Skeletal muscle cell (primary cell): ENCODE results near the gene PI4KA.
"Not testable (repeated sequence)": the region's sequence is repeated elsewhere in the genome, so short reads cannot be mapped to it uniquely, and the experiment has no call there.

Experiments used
- DNase-seq: peaks from one replicate; pipeline ENCODE4 v3.0.0-alpha.2; 2010; ENCODE audit warnings: low read depth
- H3K4me3 ChIP-seq: 2 replicates; pipeline ENCODE4 v1.5.1; 2011; ENCODE audit warnings: low read depth, mild to moderate bottlenecking, control low read depth, low read length, moderate library complexity

Gene PI4KA

GRCh38 chr22:20858615-20859416 is at the start of gene PI4KA, which contains the start of gene SNAP29:
Gene PI4KA, minus strand, starts transcription at chr22:20858811. Its CDS starts 86 bp downstream, at chr22:20858725.
Gene SNAP29, plus strand, starts transcription at chr22:20859007. Its CDS starts 104 bp downstream, at chr22:20859111.
- peak within 1 kb of the TSS; percentile 80 for H3K4me3 ChIP-seq
- peak; percentile 95 for DNase-seq

GRCh38 chr22:20906387-20906767 is 47.8 kb upstream of the PI4KA start:
- DNase-seq: no peak
- no peak overlapping the region for H3K4me3 ChIP-seq

- H3K4me3 ChIP-seq: no peak overlapping the region
- no peak for DNase-seq
Observed at GRCh38 chr22:20905415-20906386, 47.1 kb upstream of the PI4KA start.

GRCh38 chr22:20904980-20905355 is 46.4 kb upstream of the PI4KA start:
- DNase-seq: no peak
- no peak overlapping the region for H3K4me3 ChIP-seq

GRCh38 chr22:20904008-20904979 is 45.7 kb upstream of the PI4KA start:
- no peak overlapping the region for H3K4me3 ChIP-seq
- peak; percentile 93 for DNase-seq

GRCh38 chr22:20903093-20903492 is 44.5 kb upstream of the PI4KA start:
- no peak for DNase-seq
- no peak overlapping the region for H3K4me3 ChIP-seq

- not testable (repeated sequence) for H3K4me3 ChIP-seq, DNase-seq
Observed at GRCh38 chr22:20901093-20902033, 42.8 kb upstream of the PI4KA start.

- H3K4me3 ChIP-seq: no peak overlapping the region
- no peak for DNase-seq
Observed at GRCh38 chr22:20899827-20900423, 41.3 kb upstream of the PI4KA start.

GRCh38 chr22:20897737-20898136 is 39.1 kb upstream of the PI4KA start:
- not testable (repeated sequence) for DNase-seq, H3K4me3 ChIP-seq

- DNase-seq: no peak
- no peak overlapping the region for H3K4me3 ChIP-seq
Observed at GRCh38 chr22:20890975-20891374, 32.4 kb upstream of the PI4KA start.

GRCh38 chr22:20889904-20890540 is 31.4 kb upstream of the PI4KA start:
- DNase-seq: no peak
- H3K4me3 ChIP-seq: no peak overlapping the region

- no peak for DNase-seq
- H3K4me3 ChIP-seq: no peak overlapping the region
Observed at GRCh38 chr22:20889025-20889704, 30.6 kb upstream of the PI4KA start.

- DNase-seq: no peak
- no peak overlapping the region for H3K4me3 ChIP-seq
Observed at GRCh38 chr22:20887375-20887774, 28.8 kb upstream of the PI4KA start.

GRCh38 chr22:20885557-20886323 is 27.1 kb upstream of the PI4KA start:
- peak; percentile 37 for DNase-seq
- no peak overlapping the region for H3K4me3 ChIP-seq

GRCh38 chr22:20885017-20885556 is 26.5 kb upstream of the PI4KA start:
- no peak overlapping the region for H3K4me3 ChIP-seq
- DNase-seq: no peak

GRCh38 chr22:20884454-20884853 is 25.8 kb upstream of the PI4KA start:
- no peak for DNase-seq
- no peak overlapping the region for H3K4me3 ChIP-seq
